D721Med (cell line): Measurements from ENCODE around the gene COX8A.

Source experiments
- DNase-seq: peaks from one replicate; pipeline ENCODE4 v3.0.0; 2011; ENCODE audit warnings: low spot score; ENCODE audit not compliant: insufficient read length
- FAIRE-seq: peaks from 2 replicates; lab custom pipeline; 2011; peaks lifted over from hg19 to GRCh38; lab: Jason Lieb, UNC
- TF ChIP-seq, protein P1 (sequence below): IDR thresholded peaks from 2 replicates; pipeline ENCODE4 v1.5.1; 2012; ENCODE audit warnings: mild to moderate bottlenecking, control low read depth; ENCODE audit not compliant: insufficient read depth; ENCODE audit errors: missing control alignments

Gene COX8A

GRCh38 chr11:64015935-64016845, 41.8 kb downstream of the COX8A start:
- peak; percentile 32 for DNase-seq
- FAIRE-seq: no peak
- TF ChIP-seq, protein P1, sequence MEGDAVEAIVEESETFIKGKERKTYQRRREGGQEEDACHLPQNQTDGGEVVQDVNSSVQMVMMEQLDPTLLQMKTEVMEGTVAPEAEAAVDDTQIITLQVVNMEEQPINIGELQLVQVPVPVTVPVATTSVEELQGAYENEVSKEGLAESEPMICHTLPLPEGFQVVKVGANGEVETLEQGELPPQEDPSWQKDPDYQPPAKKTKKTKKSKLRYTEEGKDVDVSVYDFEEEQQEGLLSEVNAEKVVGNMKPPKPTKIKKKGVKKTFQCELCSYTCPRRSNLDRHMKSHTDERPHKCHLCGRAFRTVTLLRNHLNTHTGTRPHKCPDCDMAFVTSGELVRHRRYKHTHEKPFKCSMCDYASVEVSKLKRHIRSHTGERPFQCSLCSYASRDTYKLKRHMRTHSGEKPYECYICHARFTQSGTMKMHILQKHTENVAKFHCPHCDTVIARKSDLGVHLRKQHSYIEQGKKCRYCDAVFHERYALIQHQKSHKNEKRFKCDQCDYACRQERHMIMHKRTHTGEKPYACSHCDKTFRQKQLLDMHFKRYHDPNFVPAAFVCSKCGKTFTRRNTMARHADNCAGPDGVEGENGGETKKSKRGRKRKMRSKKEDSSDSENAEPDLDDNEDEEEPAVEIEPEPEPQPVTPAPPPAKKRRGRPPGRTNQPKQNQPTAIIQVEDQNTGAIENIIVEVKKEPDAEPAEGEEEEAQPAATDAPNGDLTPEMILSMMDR: no peak

GRCh38 chr11:64017945-64018224, 43.5 kb downstream of the COX8A start:
- TF ChIP-seq, protein P1: no peak
- no peak for DNase-seq
- FAIRE-seq: no peak

GRCh38 chr11:64018310-64018709, 43.9 kb downstream of the COX8A start:
- TF ChIP-seq, protein P1: no peak
- DNase-seq (no peak), FAIRE-seq (no peak)

DNA sequence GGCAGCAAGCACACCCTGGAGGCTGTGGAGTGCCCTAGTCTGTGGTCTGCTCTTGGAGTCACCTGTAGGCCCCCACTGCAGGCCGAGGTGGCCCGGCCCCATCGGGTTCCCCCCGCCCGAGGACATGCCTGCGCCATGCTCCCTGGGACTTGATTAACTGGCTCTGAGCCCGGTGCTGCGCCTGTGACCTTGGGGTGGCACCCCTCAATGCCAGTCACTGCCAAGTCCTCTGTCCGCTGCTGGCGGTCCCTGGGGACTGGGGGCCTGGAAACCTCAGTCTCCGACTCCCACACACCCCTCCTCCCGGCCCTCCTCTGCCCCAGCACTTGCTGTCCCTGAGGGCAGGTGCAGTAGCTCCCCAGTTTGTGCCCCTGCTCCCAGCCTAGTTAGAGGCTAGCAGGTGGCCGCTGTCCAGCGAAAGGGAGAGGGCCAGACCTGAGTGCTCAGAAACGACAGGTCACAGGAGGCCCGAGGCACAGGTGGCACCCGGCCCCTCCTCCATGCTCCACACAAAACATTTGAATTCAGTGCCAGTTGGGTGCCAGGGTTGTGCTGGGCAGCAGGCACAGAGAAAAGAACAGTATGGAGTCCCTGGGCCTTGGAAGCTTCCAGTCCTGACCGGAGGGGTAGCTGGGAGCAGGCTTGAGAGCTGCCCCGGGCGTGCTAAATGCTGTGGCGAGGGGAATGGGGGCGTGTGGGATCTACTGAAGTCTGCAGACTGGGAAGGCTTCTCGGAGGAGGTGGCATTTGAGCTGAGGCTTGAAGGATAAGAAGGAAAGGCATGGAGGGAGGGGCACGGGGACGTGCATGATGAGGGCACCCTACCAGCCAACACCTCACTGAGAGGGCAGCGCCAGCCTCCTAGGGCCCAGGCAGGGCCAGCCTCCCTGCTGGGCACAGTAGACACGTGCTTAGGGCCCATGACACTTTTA, 45.0 kb downstream of the COX8A start:
- FAIRE-seq: no peak
- no peak for DNase-seq
- TF ChIP-seq, protein P1: no peak

DNA sequence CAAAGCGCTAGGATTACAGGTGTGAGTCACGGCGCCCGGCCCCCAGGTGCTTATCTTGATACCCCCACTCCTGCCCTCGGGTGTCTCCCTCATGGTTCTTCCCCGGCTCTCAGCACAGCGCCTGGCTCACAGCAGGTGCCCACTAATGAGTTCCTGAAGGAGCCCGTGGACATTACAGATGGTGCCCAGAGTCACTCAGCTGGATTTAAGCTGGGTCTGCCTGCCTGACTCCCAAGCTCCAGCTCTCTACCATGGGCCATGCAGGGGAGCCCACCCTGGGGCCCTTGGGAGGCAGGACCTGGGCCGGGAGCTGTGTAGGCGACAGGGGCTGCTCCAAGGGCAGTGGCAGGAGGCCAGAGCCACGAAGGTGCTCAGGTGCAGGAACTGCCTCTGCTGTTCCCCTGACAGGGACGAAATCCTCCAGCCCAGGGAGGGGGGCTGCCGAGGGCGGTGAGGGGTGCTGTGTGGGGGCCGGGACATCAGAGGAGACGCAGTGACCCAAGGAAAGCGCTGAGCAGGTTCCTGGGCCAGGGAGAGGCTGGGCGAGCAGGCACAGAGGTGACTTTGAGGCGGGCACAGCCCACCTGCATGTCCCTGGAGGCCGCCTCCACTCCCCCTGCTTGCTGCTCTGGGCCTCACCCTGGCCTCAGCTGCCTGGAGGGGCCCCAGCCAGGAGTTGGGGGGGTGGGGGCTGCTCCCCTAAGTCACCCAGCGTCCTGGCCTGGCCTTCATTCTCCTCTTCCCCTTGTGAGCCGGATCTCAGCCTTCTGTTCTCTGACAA, 46.7 kb downstream of the COX8A start:
- DNase-seq (no peak), FAIRE-seq (no peak)
- TF ChIP-seq, protein P1: no peak

- FAIRE-seq (no peak), DNase-seq (no peak)
- TF ChIP-seq, protein P1: no peak
Measured at GRCh38 chr11:64021757-64022093, 47.3 kb downstream of the COX8A start.
